RWPE2 (cell line): ENCODE results near the gene ATG4D.

ENCODE experiments used
- ATAC-seq: fragments of 200-7000 bp; cut with Tn5 transposase; 3 replicates; pipeline ENCODE4 v1.9.1; 2021; ENCODE audit warnings: low read depth
- DNase-seq: peaks from one replicate; pipeline ENCODE4 v3.0.0-alpha.2; 2020; ENCODE audit warnings: low spot score
- H3K27ac ChIP-seq: fragments of 450-650 bp; 2 replicates; pipeline ENCODE4 v1.5.1; 2017; ENCODE audit warnings: mild to moderate bottlenecking; ENCODE audit not compliant: poor library complexity, severe bottlenecking
- H3K27me3 ChIP-seq: fragments of 250-450 bp; sonication (Bioruptor Pico); 2 replicates; pipeline ENCODE4 v1.5.1; 2021; ENCODE audit warnings: mild to moderate bottlenecking, moderate library complexity; ENCODE audit not compliant: insufficient read depth, poor library complexity, severe bottlenecking
- H3K36me3 ChIP-seq: fragments of 250-450 bp; sonication (Bioruptor Pico); 2 replicates; pipeline ENCODE4 v1.5.1; 2020; ENCODE audit warnings: low read depth, mild to moderate bottlenecking, moderate library complexity
- H3K4me1 ChIP-seq: fragments of 250-450 bp; sonication (Bioruptor Pico); 2 replicates; pipeline ENCODE4 v1.5.1; 2021; ENCODE audit warnings: mild to moderate bottlenecking, moderate library complexity; ENCODE audit not compliant: insufficient read depth, poor library complexity, severe bottlenecking
- H3K4me3 ChIP-seq: fragments of 250-450 bp; sonication (Bioruptor Pico); 2 replicates; pipeline ENCODE4 v1.5.1; 2021; ENCODE audit warnings: mild to moderate bottlenecking, moderate library complexity; ENCODE audit not compliant: severe bottlenecking
- H3K9me3 ChIP-seq: fragments of 250-450 bp; sonication (Bioruptor Pico); 2 replicates; pipeline ENCODE4 v1.5.1; 2021; ENCODE audit warnings: mild to moderate bottlenecking, moderate library complexity; ENCODE audit not compliant: severe bottlenecking
- CTCF ChIP-seq: fragments of 450-650 bp; IDR thresholded peaks from one replicate; pipeline ENCODE4 v1.5.1; 2017; ENCODE audit warnings: mild to moderate bottlenecking, moderate library complexity; ENCODE audit not compliant: poor library complexity, severe bottlenecking

ATG4D gene

GRCh38 chr19:10516064-10516385 is 27.7 kb upstream of the ATG4D start:
- Histone ChIP-seq H3K9me3 (no peaks in the 10 kb centered on the region), H3K36me3 (no peaks in the 10 kb centered on the region), H3K4me3 (no peak overlapping the region), H3K27me3 (no peaks in the 10 kb centered on the region), H3K4me1 (peaks cover 3% of the 10 kb centered on the region), H3K27ac (peak overlapping the region; percentile 70)
- no peak for TF ChIP-seq CTCF
- ATAC-seq = no peak
- no peak for DNase-seq

GRCh38 chr19:10516671-10517286 is 26.9 kb upstream of the ATG4D start:
- DNase-seq (no peak), ATAC-seq (peak; percentile 71)
- H3K27ac ChIP-seq = peak overlapping the region; percentile 70
- no peaks in the 10 kb centered on the region for H3K36me3 ChIP-seq
- no peak for TF ChIP-seq CTCF
- H3K27me3 ChIP-seq = no peaks in the 10 kb centered on the region
- peak overlapping the region; percentile 63 for H3K4me3 ChIP-seq
- H3K4me1 ChIP-seq = peaks cover 3% of the 10 kb centered on the region
- no peaks in the 10 kb centered on the region for H3K9me3 ChIP-seq

GRCh38 chr19:10517361-10517759 is 26.3 kb upstream of the ATG4D start, which contains the start of gene S1PR5:
Gene S1PR5 (minus strand): TSS chr19:10517447. CDS start chr19:10515011, 2,436 bp downstream.
- peak; percentile 16 for TF ChIP-seq CTCF
- DNase-seq (no peak), ATAC-seq (peak; percentile 65)
- Histone ChIP-seq H3K27ac (peak within 1 kb of the TSS; percentile 70), H3K27me3 (no peaks in the 10 kb centered on the region), H3K4me1 (peaks cover 3% of the 10 kb centered on the region), H3K36me3 (no peaks in the 10 kb centered on the region), H3K9me3 (no peaks in the 10 kb centered on the region), H3K4me3 (peak within 1 kb of the TSS; percentile 63)

- peak; percentile 57 for ATAC-seq
- H3K27me3 ChIP-seq = no peaks in the 10 kb centered on the region
- no peak for DNase-seq
Observed at GRCh38 chr19:10517760-10518443, 25.8 kb upstream of the ATG4D start.

More at GRCh38 chr19:10517760-10518443, 25.8 kb upstream of the ATG4D start:
- peak overlapping the region; percentile 70 for H3K27ac ChIP-seq
- no peaks in the 10 kb centered on the region for H3K9me3 ChIP-seq
- H3K4me3 ChIP-seq = peak overlapping the region; percentile 63
- no peaks in the 10 kb centered on the region for H3K36me3 ChIP-seq
- no peak for TF ChIP-seq CTCF
- peaks cover 3% of the 10 kb centered on the region for H3K4me1 ChIP-seq
